Left ventricle myocardium inferior (tissue), 1 donor: ENCODE results near the gene ALCAM. TPM values are rescaled to one million over a fixed set of nuclear protein-coding genes. Genes with fewer than 3 reads are reported as not detected.

Experiments
- DNase-seq: peaks from one replicate; pipeline ENCODE4 v3.0.0-alpha.2; 2020
- H3K27ac ChIP-seq: fragments of 200-600 bp; replicated peaks from 2 replicates; pipeline ENCODE4 v1.8.0; 2021
- H3K27me3 ChIP-seq: fragments of 200-600 bp; 2 replicates; pipeline ENCODE4 v1.8.0; 2021; ENCODE audit warnings: low read depth
- H3K36me3 ChIP-seq: fragments of 200-600 bp; 2 replicates; pipeline ENCODE4 v1.8.0; 2021
- H3K4me1 ChIP-seq: fragments of 200-600 bp; 2 replicates; pipeline ENCODE4 v1.8.0; 2021
- H3K4me3 ChIP-seq: fragments of 200-600 bp; 2 replicates; pipeline ENCODE4 v1.8.0; 2021; ENCODE audit warnings: mild to moderate bottlenecking, moderate library complexity
- H3K9me3 ChIP-seq: fragments of 200-600 bp; replicated peaks from 2 replicates; pipeline ENCODE4 v1.8.0; 2021
- CTCF ChIP-seq: fragments of 200-600 bp; IDR thresholded peaks from 2 replicates; pipeline ENCODE4 v1.8.0; 2021; ENCODE audit warnings: antibody characterized with exemption, mild to moderate bottlenecking, borderline replicate concordance
- intact Hi-C: fragments of 100-400 bp; cut with micrococcal nuclease; formaldehyde crosslinking; loops from one replicate; pipeline ENCODE4 v1.11.0; 2022
- total RNA-seq: library from RNA; stranded (reverse); fragmentation: NEBNext Ultra II Directional; extraction: Animal tissue kit (Norgen Biotek cat#: 25700); gene quantifications from one replicate; pipeline ENCODE4 v1.2.1, GENCODE V29; 2021
- donor health status: DM: no; HTN: yes; CAD: no; lungs with severe emphysema.

The ALCAM gene
- total RNA-seq, 1 donor from 2014 or later, result 3.7 TPM

GRCh38 chr3:105620236-105620635 lies 253.5 kb downstream of the ALCAM start:
- H3K27ac ChIP-seq, result no peak overlapping the region
- no peak for DNase-seq
- H3K36me3 ChIP-seq, result no peaks in the 10 kb centered on the region
- no peaks in the 10 kb centered on the region for H3K27me3 ChIP-seq
- TF ChIP-seq CTCF, result no peak
- intact Hi-C loops, result no loop called here
- H3K9me3 ChIP-seq, result no peaks in the 10 kb centered on the region
- no peak overlapping the region for H3K4me3 ChIP-seq
- H3K4me1 ChIP-seq, result no peaks in the 10 kb centered on the region

- no peaks in the 10 kb centered on the region for H3K9me3 ChIP-seq
- intact Hi-C loops, result no loop called here
- no peak overlapping the region for H3K4me3 ChIP-seq
- H3K36me3 ChIP-seq, result no peaks in the 10 kb centered on the region
- H3K27me3 ChIP-seq, result no peaks in the 10 kb centered on the region
- H3K4me1 ChIP-seq, result no peaks in the 10 kb centered on the region
- no peak overlapping the region for H3K27ac ChIP-seq
- no peak for DNase-seq
- TF ChIP-seq CTCF, result no peak
These were observed 255.5 kb downstream of the ALCAM start for GRCh38 chr3:105622169-105622568.
